Heart right ventricle (tissue), 16 donors: ENCODE data around the gene BID. TPM values are rescaled to one million over a fixed set of nuclear protein-coding genes. Genes with fewer than 3 reads are reported as not detected.

Experiments
- ATAC-seq, 8 donors: fragments of 200-7000 bp; cut with Tn5 transposase; one replicate each; pipeline ENCODE4 v1.9.1; 2020; ENCODE audit warnings: mild to moderate bottlenecking in 8 of 8, moderate library complexity in 8 of 8, moderate number of reproducible peaks in 1 of 8
- DNase-seq, 2 donors: peaks; one replicate each; pipeline ENCODE4 v3.0.0-alpha.2; 2020
- H3K27ac ChIP-seq, 10 donors: fragments of 200-600 bp; sonication (generic) in 2 of 10; one replicate each; pipeline versions ENCODE4 v1.5.0 to v1.8.0; 2020 to 2022; ENCODE audit warnings: mild to moderate bottlenecking in 3 of 10
- H3K27me3 ChIP-seq, 7 donors: fragments of 200-600 bp; one replicate each; pipeline ENCODE4 v1.8.0; 2021 to 2022; ENCODE audit warnings: mild to moderate bottlenecking in 2 of 7
- H3K36me3 ChIP-seq, 9 donors: fragments of 200-600 bp; sonication (generic) in 1 of 9; one replicate each; pipeline versions ENCODE4 v1.5.0 to v1.8.0; 2020 to 2022; ENCODE audit warnings: mild to moderate bottlenecking in 2 of 9
- H3K4me1 ChIP-seq, 9 donors: fragments of 200-600 bp; sonication (generic) in 1 of 9; one replicate each; pipeline versions ENCODE4 v1.5.0 to v1.8.0; 2020 to 2022; ENCODE audit warnings: mild to moderate bottlenecking in 4 of 9
- H3K4me3 ChIP-seq, 10 donors: fragments of 200-600 bp; sonication (generic) in 2 of 10; one replicate each; pipeline versions ENCODE4 v1.5.0 to v1.8.0; 2020 to 2022; ENCODE audit warnings: mild to moderate bottlenecking in 7 of 10, moderate library complexity in 2 of 10
- H3K9me3 ChIP-seq, 11 donors: fragments of 200-600 bp in 10 of 11; sonication (generic) in 2 of 11; one replicate each; pipeline versions ENCODE4 v1.5.0 to v1.8.0; 2013 to 2022; ENCODE audit warnings: mild to moderate bottlenecking in 2 of 11, control low read depth in 1 of 11, moderate library complexity in 1 of 11
- CTCF ChIP-seq, 9 donors: fragments of 200-600 bp; sonication (generic) in 2 of 9; IDR thresholded peaks; one replicate each; pipeline versions ENCODE4 v1.5.0 to v1.8.0; 2021 to 2022; ENCODE audit warnings: antibody characterized with exemption in 9 of 9, mild to moderate bottlenecking in 5 of 9, moderate library complexity in 1 of 9
- WGBS, 2 donors: extraction: QIAGEN DNeasy Blood & Tissue Kit; methylation state at CpG; one replicate each; pipeline ENCODE4 v1.1.7; 2013; ENCODE audit warnings: inconsistent platforms in 1 of 2; 5-methylcytosine and 5-hydroxymethylcytosine counted together
- intact Hi-C, 10 donors: fragments of 100-400 bp; cut with DNase I; formaldehyde crosslinking; loops; one replicate each; pipeline versions ENCODE4 v1.11.1 to v1.14.2; 2022
- polyA plus RNA-seq, 2 donors: library from polyadenylated mRNA; stranded (reverse); fragments of 200-250 nt; gene quantifications; one replicate each; pipeline ENCODE4 v1.2.3, GENCODE V29; 2013
- total RNA-seq, 10 donors: library from RNA; stranded (reverse); fragmentation: NEBNext Ultra II Directional in 3 of 10; extraction: Animal tissue kit (Norgen Biotek cat#: 25700) in 3 of 10; gene quantifications; one replicate each; pipeline versions ENCODE4 v1.2.1 to v1.2.4, GENCODE V29; 2021 to 2023
- donor health status: Arrhythmogenic right ventricular cardiomyopathy.
- donor health status: ischemic (EF 13 %, LVEDD 7.1; RV severe dilation, severe dysfunction).
- donor health status: healthy with polysubstance abuse.
- donor health status: DM: no; HTN: yes; CAD: no.
- donor health status: DM: no; HTN: no; CAD: no.
- donor health status: ischemic (EF 25% LVEDD 6.9; RV normal size, moderate dysfunction).
- donor health status: ischemic (EF 25% LVEDD 5.7; RV mildly dilated, moderate dysfunction).
- donor health status: healthy.
- donor health status: DM: yes; HTN: yes; CAD: no.
- donor health status: Ischemic cardiomyopathy.
- donor health status: ischemic (EF 35%, LVEDD 5.7; RV mildly dilated, moderate dysfunction).
- donor health status: nonischemic (EF 11% LVEDD 7.7; RV severe dilation, severe dysfunction).
- donor health status: DM: yes; HTN: yes; CAD: no.
- donor health status: PGD.
- donor health status: ischemic (EF 29% LVEDD 5.4; RV normal size, mild dysfunction).
- donor health status: nonischemic (EF 23%, LVEDD 6.1; RV moderate dilation, normal function).

BID gene
- total and polyA plus RNA-seq, 12 donors, result 5.6 to 42.9 (median 10.9) TPM

- intact Hi-C loops, result loop anchor here in 3 of 10 donors (10.0 kb wide), 2 partner anchors 160 to 170 kb away; partner anchors contain the start of gene SLC25A18 (in 2 of the 3)
- Histone ChIP-seq H3K36me3 (peaks cover 0 to 39% (median 18%) of the 10 kb centered on the region in 9 donors), H3K27me3 (no peaks in the 10 kb centered on the region), H3K4me3 (no peak overlapping the region), H3K9me3 (no peaks in the 10 kb centered on the region), H3K4me1 (peaks cover 6 to 53% (median 24%) of the 10 kb centered on the region in 9 donors), H3K27ac (peak overlapping the region; percentile 59 to 85 (median 78))
- WGBS, 2 donors, result 42 to 49% methylated on average over 8 of the region's 8 CpGs
- no peak for TF ChIP-seq CTCF (IDR thresholded peaks at IDR 0.05)
- ATAC-seq (peak; percentile 65 to 93 (median 84)), DNase-seq (no peak)
Measured at GRCh38 chr22:17724678-17725499, 49.4 kb downstream of the BID start.

GRCh38 chr22:17724241-17724640 lies 50.0 kb downstream of the BID start:
- H3K36me3 ChIP-seq, result peaks cover 0 to 35% (median 18%) of the 10 kb centered on the region in 9 donors
- whole genome bisulfite sequencing, 2 donors, result 78 to 83% methylated on average over 5 of the region's 5 CpGs
- H3K27ac ChIP-seq, result peak overlapping the region; percentile 7 to 85 (median 78)
- no peaks in the 10 kb centered on the region for H3K9me3 ChIP-seq
- no peak for DNase-seq
- H3K27me3 ChIP-seq, result no peaks in the 10 kb centered on the region
- no peak overlapping the region for H3K4me3 ChIP-seq
- peaks cover 6 to 53% (median 24%) of the 10 kb centered on the region in 9 donors for H3K4me1 ChIP-seq
- no peak for ATAC-seq
- intact Hi-C loops, result loop anchor here in 3 of 10 donors (10.0 kb wide), 2 partner anchors 159 to 169 kb away; partner anchors contain the start of gene SLC25A18 (in 2 of the 3)
- no peak for TF ChIP-seq CTCF (IDR thresholded peaks at IDR 0.05)

GRCh38 chr22:17719911-17720310 lies 54.4 kb downstream of the BID start:
- intact Hi-C loops, result loop anchor here in 4 of 10 donors (10.0 kb wide), 2 partner anchors 155 to 165 kb away; partner anchors contain the start of gene SLC25A18 (in 2 of the 4)
- H3K27ac ChIP-seq, result no peak overlapping the region
- DNase-seq (no peak), ATAC-seq (no peak)
- TF ChIP-seq CTCF (IDR thresholded peaks at IDR 0.05), result no peak
- no peak overlapping the region for H3K4me3 ChIP-seq
- H3K4me1 ChIP-seq, result peaks cover 0 to 14% (median 7%) of the 10 kb centered on the region in 9 donors
- H3K27me3 ChIP-seq, result no peaks in the 10 kb centered on the region
- 93 to 100% methylated on average over 5 of the region's 5 CpGs for WGBS, 2 donors
- H3K9me3 ChIP-seq, result no peaks in the 10 kb centered on the region
- H3K36me3 ChIP-seq, result peaks cover 0 to 15% (median 0%) of the 10 kb centered on the region in 9 donors

- Histone ChIP-seq H3K9me3 (no peaks in the 10 kb centered on the region), H3K27ac (no peak overlapping the region), H3K36me3 (peaks cover 0 to 16% (median 0%) of the 10 kb centered on the region in 9 donors), H3K27me3 (no peaks in the 10 kb centered on the region), H3K4me1 (peaks cover 0 to 5% (median 0%) of the 10 kb centered on the region in 9 donors), H3K4me3 (no peak overlapping the region)
- TF ChIP-seq CTCF (IDR thresholded peaks at IDR 0.05), result no peak
- DNase-seq, result no peak
- no peak for ATAC-seq
- intact Hi-C loops, result loop anchor here in 1 of 10 donors (10.0 kb wide), 1 partner anchor 163 kb away; no protein-coding TSS in a partner anchor
- WGBS, 2 donors, result 95 to 97% methylated on average over 4 of the region's 4 CpGs
Measured at GRCh38 chr22:17717708-17718107, 56.6 kb downstream of the BID start.
